CD1c-positive myeloid dendritic cell (primary cell): Measurements from ENCODE around the gene LRP3.
"Not testable (repeated sequence)": the region's sequence is repeated elsewhere in the genome, so short reads cannot be mapped to it uniquely, and the experiment has no call there.

Experiments used
- DNase-seq: peaks from one replicate; pipeline ENCODE4 v3.0.0-alpha.2; 2016; ENCODE audit errors: extremely low spot score

The LRP3 gene

GRCh38 chr19:33201886-33202545 is 7.9 kb downstream of the LRP3 start:
- DNase-seq, result no peak

- DNase-seq, result no peak
These were observed 8.7 kb downstream of the LRP3 start for GRCh38 chr19:33202546-33203507.

GRCh38 chr19:33203529-33203928 is 9.4 kb downstream of the LRP3 start:
- DNase-seq, result no peak

DNA sequence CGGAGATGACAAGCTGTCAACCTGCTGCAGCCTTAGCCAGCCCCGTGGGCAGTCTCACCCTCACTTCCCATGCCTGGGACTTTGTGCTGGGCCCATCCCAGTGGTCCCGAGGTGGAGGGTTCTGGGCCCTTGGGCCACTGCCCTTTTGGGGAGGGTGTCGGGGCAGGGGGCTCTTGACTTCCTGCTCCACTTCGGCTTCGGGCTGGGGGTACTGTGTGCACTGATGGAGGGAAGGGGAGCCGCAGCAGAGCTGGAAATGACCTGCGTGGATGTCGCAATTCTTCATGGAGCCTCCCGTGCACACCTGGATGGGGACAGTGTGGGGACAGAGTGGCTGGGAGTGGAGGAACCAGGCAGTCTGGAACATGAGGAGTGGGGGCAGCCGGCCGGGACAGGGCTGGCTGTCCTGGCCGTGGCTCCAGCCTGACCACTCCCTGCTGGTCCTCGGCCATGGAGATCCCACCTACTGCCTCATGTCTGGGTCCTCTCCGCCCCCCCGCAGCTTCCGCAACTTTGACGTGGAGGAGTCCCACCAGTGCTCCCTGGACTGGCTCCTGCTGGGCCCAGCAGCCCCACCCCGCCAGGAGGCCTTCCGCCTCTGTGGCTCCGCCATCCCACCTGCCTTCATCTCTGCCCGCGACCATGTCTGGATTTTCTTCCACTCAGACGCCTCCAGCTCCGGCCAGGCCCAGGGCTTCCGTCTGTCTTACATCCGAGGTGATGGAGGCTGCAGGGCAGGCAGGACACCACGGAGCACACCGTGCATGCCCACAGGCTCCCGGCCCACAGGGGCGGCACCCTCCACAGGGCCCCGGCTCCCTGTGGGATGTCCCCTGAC is 10.2 kb downstream of the LRP3 start:
- no peak for DNase-seq

DNA sequence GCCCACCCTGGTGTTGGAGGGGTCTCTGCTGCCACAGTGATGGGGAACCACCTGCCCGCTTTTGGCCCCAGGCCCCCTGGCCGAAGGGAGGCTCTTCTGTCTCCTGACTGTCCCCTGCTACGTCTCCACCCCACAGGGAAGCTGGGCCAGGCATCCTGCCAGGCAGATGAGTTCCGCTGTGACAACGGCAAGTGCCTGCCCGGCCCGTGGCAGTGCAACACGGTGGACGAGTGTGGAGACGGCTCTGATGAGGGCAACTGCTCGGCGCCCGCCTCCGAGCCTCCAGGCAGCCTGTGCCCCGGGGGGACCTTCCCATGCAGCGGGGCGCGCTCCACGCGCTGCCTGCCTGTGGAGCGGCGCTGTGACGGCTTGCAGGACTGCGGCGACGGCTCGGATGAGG is 11.0 kb downstream of the LRP3 start:
- DNase-seq, result no peak

- no peak for DNase-seq
These were observed 11.6 kb downstream of the LRP3 start for GRCh38 chr19:33205531-33206260.

DNA sequence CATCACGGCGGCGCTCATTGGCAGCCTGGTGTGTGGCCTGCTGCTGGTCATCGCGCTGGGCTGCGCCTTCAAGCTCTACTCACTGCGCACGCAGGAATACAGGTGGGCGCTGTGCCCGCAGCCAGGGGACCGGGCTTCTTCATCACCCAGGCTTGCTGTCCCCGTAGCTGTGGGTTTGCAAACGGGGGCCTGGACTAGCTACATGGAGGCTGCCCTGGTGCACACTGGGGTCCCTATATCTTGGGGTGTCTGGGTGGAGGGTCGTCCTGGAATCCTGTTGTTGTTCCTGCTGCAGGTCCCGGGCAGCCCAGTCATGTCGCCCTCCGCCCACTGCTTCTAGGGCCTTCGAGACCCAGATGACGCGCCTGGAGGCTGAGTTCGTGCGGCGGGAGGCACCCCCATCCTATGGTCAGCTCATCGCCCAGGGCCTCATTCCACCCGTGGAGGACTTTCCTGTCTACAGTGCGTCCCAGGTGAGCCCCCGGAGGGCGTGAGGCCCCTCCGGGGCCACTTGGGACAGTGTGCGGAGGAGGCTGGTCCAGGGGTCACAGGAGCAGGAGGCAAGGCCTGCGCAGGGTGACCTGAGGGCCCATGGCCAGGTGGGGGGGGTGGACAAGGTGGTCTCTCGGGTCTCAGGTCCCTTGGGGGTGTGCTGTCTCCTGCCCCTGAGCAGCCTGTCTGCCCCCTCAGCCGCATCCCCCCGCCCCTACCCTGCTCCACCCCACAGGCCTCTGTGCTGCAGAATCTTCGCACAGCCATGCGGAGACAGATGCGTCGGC is 12.3 kb downstream of the LRP3 start:
- DNase-seq, result no peak

GRCh38 chr19:33207040-33207620 is 13.0 kb downstream of the LRP3 start:
- DNase-seq, result no peak

GRCh38 chr19:33207903-33208302 is 13.8 kb downstream of the LRP3 start:
- DNase-seq, result no peak

- no peak for DNase-seq
These were observed 14.3 kb downstream of the LRP3 start for GRCh38 chr19:33208371-33208895.

DNA sequence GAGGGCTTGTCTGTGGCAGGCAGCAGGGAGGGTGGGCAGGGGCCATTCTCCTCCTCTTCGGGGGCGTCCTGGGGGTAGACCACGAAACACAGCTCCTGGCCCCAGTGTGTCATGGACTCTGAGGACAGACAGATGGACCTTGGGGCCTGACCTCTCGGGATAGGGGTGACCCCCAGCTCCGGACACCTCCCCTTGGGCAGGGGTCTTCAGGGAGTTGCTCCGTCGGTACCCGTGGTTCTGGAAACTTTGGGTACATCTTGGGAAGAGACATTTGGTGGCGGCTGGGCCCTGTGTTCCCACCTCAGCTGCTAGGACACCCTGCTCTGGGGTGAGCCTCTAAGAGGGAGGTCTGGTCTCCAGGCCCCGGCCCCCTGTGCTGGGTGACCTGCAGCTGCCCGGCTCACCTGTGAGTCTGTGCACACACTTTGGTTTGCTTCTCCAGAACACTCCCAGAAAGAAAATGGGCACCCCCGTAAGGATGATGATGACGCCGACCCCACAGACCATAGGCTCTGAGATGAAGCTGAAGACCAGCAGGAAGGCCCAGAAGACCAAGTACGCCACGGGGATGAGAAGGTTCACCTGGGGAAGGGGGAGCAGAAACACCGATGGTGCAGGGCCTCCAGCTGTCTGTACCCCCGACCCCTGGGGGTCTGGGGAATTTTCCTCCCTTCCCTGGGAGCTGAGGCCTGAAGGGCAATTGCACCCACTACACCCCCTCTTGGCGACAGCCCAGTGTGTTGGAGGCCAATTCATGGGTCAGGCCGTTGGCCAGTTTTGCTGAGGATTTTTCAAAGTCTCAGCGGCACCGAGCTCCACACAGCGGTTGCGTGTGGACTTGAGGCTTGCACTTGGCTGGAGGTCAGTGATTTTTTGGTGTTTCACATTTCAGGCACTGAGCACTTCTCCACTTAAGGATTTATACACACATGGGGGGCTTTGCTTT is 15.0 kb downstream of the LRP3 start:
- DNase-seq, result no peak

DNA sequence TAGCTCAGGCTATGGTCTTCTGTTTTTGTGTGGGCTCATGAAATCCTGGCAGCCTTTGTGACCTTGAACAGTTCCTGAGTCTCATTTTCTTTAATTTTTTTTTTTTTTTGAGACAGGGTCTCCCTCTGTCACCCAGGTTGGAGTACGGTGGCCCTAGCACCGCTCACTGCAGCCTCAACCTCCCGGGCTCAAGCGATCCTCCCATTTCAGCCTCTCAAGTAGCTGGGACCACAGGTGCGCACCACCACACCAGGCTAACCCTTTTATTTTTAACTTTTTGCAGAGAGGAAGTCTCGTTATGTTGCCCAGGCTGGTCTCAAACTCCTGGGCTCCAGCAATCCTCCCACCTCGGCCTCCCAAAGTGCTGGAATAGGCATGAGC is 15.7 kb downstream of the LRP3 start:
- not testable (repeated sequence) for DNase-seq

DNA sequence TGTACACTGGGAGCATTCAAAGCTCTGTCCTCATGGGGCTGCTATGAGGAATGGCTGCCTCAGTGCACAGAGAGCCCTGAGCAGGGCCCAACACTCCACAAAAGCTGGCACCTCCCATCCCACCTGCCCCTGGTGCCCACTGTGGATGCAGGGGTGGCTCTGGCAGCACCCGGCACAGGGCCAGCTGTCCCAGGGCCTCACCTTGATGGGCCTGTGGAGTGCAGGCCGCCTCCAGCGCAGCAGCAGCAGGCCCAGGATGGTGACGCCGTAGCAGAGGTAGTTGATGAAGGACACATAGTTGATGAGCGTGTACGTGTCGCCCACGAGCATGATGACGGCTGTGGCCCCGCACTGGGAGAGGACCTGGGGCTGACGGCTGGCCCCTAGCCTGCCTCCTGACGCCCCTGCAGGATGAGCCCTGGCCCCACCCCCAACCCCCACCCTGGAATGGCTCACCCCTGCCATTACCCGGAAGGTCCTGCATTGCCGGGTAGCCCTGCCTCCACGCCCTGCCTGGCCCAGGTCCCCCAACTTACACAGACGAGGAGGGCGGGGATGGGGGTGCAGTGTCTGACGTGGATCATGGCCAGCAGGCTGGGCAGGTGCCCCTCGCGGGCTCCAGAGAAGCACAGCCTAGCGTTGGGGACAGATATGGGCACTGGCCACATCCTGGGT is 16.3 kb downstream of the LRP3 start:
- DNase-seq, result no peak

DNA sequence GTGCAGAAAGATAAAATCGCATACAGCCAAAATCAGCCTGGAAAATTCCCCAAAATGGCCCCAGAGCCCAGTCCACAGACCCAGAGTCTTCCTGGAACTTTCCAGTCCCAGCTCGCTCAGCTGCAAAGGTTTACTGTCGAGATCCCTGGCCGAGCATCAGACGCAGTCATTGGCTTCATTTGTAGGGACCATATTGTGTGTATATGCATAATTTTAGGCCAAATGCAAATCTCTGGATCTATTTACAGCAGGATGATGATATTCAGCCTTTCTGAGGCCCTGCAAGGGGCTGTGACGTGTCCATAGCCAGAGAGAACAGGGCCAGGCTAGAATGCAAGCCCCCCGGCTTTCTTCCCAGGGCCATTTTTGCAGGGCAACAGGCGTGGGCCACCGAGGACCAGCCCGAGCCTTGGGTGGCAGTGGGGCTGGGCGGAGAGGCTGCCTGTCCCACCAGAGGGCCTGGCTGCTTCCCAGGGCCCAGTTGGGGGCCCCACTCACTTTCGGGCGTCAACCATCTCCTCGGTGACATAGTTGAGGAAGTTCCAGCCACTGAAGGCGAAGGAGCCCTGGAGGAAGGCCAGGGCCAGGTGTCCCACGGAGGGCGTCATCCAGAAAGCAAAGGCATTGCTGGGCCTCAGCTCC is 17.8 kb downstream of the LRP3 start:
- DNase-seq, result no peak

DNA sequence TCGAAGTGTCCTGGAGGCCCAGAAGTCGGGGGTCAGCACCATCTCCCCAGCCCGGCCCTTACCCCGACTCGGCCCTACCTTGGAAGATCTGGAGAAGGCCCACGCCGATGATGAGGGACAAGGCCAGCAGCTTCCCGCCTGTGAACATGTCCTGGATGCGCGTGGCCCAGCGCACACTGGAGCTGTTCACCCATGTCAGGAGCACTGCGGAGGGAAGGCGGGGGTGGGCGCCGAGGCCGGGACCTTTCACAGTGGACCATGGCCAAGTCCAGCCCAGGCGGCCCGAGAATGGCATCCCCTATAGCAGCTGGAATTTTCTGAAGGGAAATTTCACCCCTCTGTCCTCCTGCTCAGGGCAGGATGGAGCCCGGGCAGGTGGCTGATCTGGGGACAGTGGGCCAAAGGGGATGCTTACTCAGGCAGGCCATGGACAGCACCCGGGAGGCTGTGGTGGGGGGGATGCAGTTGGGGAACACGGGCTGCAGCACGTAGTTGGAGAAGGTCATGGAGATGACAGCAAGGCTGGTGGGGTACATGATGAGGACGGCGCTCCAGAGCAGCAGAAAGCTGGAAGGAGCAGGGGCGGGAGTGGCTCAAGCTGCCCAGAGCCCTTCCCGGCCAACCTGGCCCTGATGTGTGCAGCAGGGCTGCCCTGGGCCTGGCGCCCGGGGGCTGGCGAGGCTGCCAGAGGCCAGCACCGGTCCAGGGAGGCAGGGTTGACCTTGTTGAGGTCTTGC is 18.5 kb downstream of the LRP3 start:
- DNase-seq, result no peak

GRCh38 chr19:33214596-33214995 is 20.5 kb downstream of the LRP3 start:
- DNase-seq, result no peak
